Heart left ventricle (tissue), 16 donors: ENCODE data around the gene IL1RAPL1. TPM values are rescaled to one million over a fixed set of nuclear protein-coding genes. Genes with fewer than 3 reads are reported as not detected.

ENCODE experiments used
- ATAC-seq, 4 donors: fragments of 200-7000 bp; cut with Tn5 transposase; one replicate each; pipeline ENCODE4 v1.9.1; 2020 to 2022; ENCODE audit warnings: moderate library complexity in 4 of 4, mild to moderate bottlenecking in 3 of 4, moderate number of reproducible peaks in 1 of 4
- DNase-seq, 5 donors: peaks; one replicate each; pipeline ENCODE4 v3.0.0-alpha.2; 2020
- H3K27ac ChIP-seq, 12 donors: fragments of 200-600 bp; sonication (generic) in 4 of 12; one replicate each; pipeline versions ENCODE4 v1.5.0 to v1.8.0; 2016 to 2022; ENCODE audit warnings: mild to moderate bottlenecking in 2 of 12
- H3K27me3 ChIP-seq, 9 donors: fragments of 200-600 bp; sonication (generic) in 2 of 9; one replicate each; pipeline versions ENCODE4 v1.5.1 to v1.8.0; 2016 to 2022; ENCODE audit warnings: mild to moderate bottlenecking in 3 of 9
- H3K36me3 ChIP-seq, 9 donors: fragments of 200-600 bp; sonication (generic) in 2 of 9; one replicate each; pipeline versions ENCODE4 v1.5.0 to v1.8.0; 2018 to 2022; ENCODE audit warnings: mild to moderate bottlenecking in 2 of 9
- H3K4me1 ChIP-seq, 12 donors: fragments of 200-600 bp; sonication (generic) in 4 of 12; one replicate each; pipeline versions ENCODE4 v1.5.0 to v1.8.0; 2016 to 2022; ENCODE audit warnings: mild to moderate bottlenecking in 3 of 12
- H3K4me3 ChIP-seq, 12 donors: fragments of 200-600 bp; sonication (generic) in 4 of 12; one replicate each; pipeline versions ENCODE4 v1.5.0 to v1.8.0; 2017 to 2022; ENCODE audit warnings: mild to moderate bottlenecking in 9 of 12, moderate library complexity in 4 of 12
- H3K9me3 ChIP-seq, 12 donors: fragments of 200-600 bp; sonication (generic) in 4 of 12; one replicate each; pipeline versions ENCODE4 v1.5.0 to v1.8.0; 2016 to 2022; ENCODE audit warnings: mild to moderate bottlenecking in 1 of 12
- POLR2A ChIP-seq, 2 donors: fragments of 450-650 bp; IDR thresholded peaks; one replicate each; pipeline ENCODE4 v1.6.1; 2017; ENCODE audit warnings: antibody characterized with exemption in 2 of 2, mild to moderate bottlenecking in 2 of 2, moderate library complexity in 2 of 2
- WGBS, 4 donors: extraction: QIAGEN DNeasy Blood & Tissue Kit in 2 of 4; methylation state at CpG; one replicate each; pipeline versions ENCODE4 v1.1.5 to v1.1.7; 2013 to 2018; 5-methylcytosine and 5-hydroxymethylcytosine counted together
- intact Hi-C, 10 donors: fragments of 100-400 bp; cut with DNase I; formaldehyde crosslinking; loops; one replicate each; pipeline versions ENCODE4 v1.11.1 to v1.14.2; 2022
- polyA plus RNA-seq, 2 donors: library from polyadenylated mRNA; stranded (reverse); fragments of 200-250 nt; gene quantifications; one replicate each; pipeline ENCODE4 v1.2.3, GENCODE V29; 2013
- total RNA-seq, 9 donors: library from RNA; depleted of rRNA in 2 of 9; stranded (reverse); fragments of >200 nt in 2 of 9; fragmentation: NEBNext Ultra II Directional in 3 of 9; extraction: Animal tissue kit (Norgen Biotek cat#: 25700) in 3 of 9; gene quantifications; one replicate each; pipeline versions ENCODE4 v1.1.0 to v1.2.4, GENCODE V29; 2016 to 2023
- TF ChIP-seq, protein P1 (sequence below), 12 donors: fragments of 200-600 bp; sonication (generic) in 4 of 12; IDR thresholded peaks; one replicate each; pipeline versions ENCODE4 v1.5.0 to v1.8.0; 2018 to 2022; ENCODE audit warnings: antibody characterized with exemption in 12 of 12, mild to moderate bottlenecking in 5 of 12
- donor health status: ischemic (EF 13 %, LVEDD 7.1; RV severe dilation, severe dysfunction).
- donor health status: healthy with polysubstance abuse.
- donor health status: DM: no; HTN: yes; CAD: no.
- donor health status: DM: no; HTN: no; CAD: no.
- donor health status: ischemic (EF 25% LVEDD 6.9; RV normal size, moderate dysfunction).
- donor health status: ischemic (EF 25% LVEDD 5.7; RV mildly dilated, moderate dysfunction).
- donor health status: healthy.
- donor health status: DM: yes; HTN: yes; CAD: no.
- donor health status: ischemic (EF 35%, LVEDD 5.7; RV mildly dilated, moderate dysfunction).
- donor health status: nonischemic (EF 11% LVEDD 7.7; RV severe dilation, severe dysfunction).
- donor health status: DM: yes; HTN: yes; CAD: no.
- donor health status: PGD.
- donor health status: ischemic (EF 29% LVEDD 5.4; RV normal size, mild dysfunction).
- donor health status: nonischemic (EF 23%, LVEDD 6.1; RV moderate dilation, normal function).

Gene IL1RAPL1
- total and polyA plus RNA-seq, 11 donors, result 0.42 to 4.7 (median 2.3) TPM

GRCh38 chrX:28552322-28552721 lies 34.9 kb upstream of the IL1RAPL1 start:
- ATAC-seq (no peak), DNase-seq (no peak)
- no peaks in the 10 kb centered on the region for H3K27me3 ChIP-seq
- H3K4me3 ChIP-seq, result no peak overlapping the region
- H3K36me3 ChIP-seq, result no peaks in the 10 kb centered on the region
- intact Hi-C loops, result no loop called here
- peaks cover 0 to 12% (median 0%) of the 10 kb centered on the region in 12 donors for H3K9me3 ChIP-seq
- no peak overlapping the region for H3K27ac ChIP-seq
- no peaks in the 10 kb centered on the region for H3K4me1 ChIP-seq
- 85 to 98% (median 95%) methylated on average over 1 of the region's 1 CpG for WGBS, 4 donors
- TF ChIP-seq, protein P1, sequence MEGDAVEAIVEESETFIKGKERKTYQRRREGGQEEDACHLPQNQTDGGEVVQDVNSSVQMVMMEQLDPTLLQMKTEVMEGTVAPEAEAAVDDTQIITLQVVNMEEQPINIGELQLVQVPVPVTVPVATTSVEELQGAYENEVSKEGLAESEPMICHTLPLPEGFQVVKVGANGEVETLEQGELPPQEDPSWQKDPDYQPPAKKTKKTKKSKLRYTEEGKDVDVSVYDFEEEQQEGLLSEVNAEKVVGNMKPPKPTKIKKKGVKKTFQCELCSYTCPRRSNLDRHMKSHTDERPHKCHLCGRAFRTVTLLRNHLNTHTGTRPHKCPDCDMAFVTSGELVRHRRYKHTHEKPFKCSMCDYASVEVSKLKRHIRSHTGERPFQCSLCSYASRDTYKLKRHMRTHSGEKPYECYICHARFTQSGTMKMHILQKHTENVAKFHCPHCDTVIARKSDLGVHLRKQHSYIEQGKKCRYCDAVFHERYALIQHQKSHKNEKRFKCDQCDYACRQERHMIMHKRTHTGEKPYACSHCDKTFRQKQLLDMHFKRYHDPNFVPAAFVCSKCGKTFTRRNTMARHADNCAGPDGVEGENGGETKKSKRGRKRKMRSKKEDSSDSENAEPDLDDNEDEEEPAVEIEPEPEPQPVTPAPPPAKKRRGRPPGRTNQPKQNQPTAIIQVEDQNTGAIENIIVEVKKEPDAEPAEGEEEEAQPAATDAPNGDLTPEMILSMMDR (IDR thresholded peaks at IDR 0.05), result no peak
- TF ChIP-seq POLR2A (IDR thresholded peaks at IDR 0.05), result no peak

- TF ChIP-seq POLR2A (IDR thresholded peaks at IDR 0.05), result no peak
- TF ChIP-seq, protein P1 (IDR thresholded peaks at IDR 0.05), result no peak
- Histone ChIP-seq H3K9me3 (peaks cover 0 to 19% (median 0%) of the 10 kb centered on the region in 12 donors), H3K27me3 (no peaks in the 10 kb centered on the region), H3K4me1 (no peaks in the 10 kb centered on the region), H3K27ac (no peak overlapping the region), H3K4me3 (no peak overlapping the region), H3K36me3 (no peaks in the 10 kb centered on the region)
- intact Hi-C loops, result no loop called here
- 38 to 65% (median 40%) methylated on average over 1 of the region's 1 CpG for WGBS, 4 donors
- DNase-seq (no peak), ATAC-seq (no peak)
These were observed 34.1 kb upstream of the IL1RAPL1 start for GRCh38 chrX:28552882-28553829.

DNA sequence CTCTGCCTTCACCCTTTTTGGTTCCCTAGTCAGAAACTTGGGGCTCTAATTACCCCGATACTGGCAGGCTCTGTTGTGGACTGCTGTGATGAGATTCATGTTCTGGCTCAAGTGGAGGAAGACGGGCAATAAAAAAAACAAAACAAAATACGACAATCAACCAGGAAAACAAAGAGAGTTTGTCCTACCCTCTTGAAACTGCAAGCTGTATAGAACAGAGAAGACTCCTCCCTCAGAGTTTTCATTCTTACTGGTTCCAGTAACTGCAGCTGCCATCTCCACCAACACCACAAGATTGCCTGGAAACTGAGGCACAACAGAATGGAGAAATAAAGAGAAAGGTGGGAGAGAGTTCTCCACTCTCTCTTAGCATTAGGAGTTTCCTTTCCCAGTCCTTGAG lies 11.1 kb upstream of the IL1RAPL1 start:
- H3K4me1 ChIP-seq, result no peaks in the 10 kb centered on the region
- no peaks in the 10 kb centered on the region for H3K9me3 ChIP-seq
- WGBS, 4 donors, result 67 to 84% (median 75%) methylated on average over 3 of the region's 3 CpGs
- ATAC-seq (no peak), DNase-seq (no peak)
- no peak overlapping the region for H3K4me3 ChIP-seq
- H3K27me3 ChIP-seq, result no peaks in the 10 kb centered on the region
- no peak overlapping the region for H3K27ac ChIP-seq
- TF ChIP-seq POLR2A (IDR thresholded peaks at IDR 0.05), result no peak
- TF ChIP-seq, protein P1 (IDR thresholded peaks at IDR 0.05), result no peak
- intact Hi-C loops, result no loop called here
- no peaks in the 10 kb centered on the region for H3K36me3 ChIP-seq

- H3K27me3 ChIP-seq, result peaks cover 0 to 18% (median 0%) of the 10 kb centered on the region in 9 donors
- no peak for ATAC-seq
- no peaks in the 10 kb centered on the region for H3K4me1 ChIP-seq
- H3K36me3 ChIP-seq, result no peaks in the 10 kb centered on the region
- TF ChIP-seq POLR2A (IDR thresholded peaks at IDR 0.05), result no peak
- no peak for DNase-seq
- H3K4me3 ChIP-seq, result no peak overlapping the region
- no peak overlapping the region for H3K27ac ChIP-seq
- no peaks in the 10 kb centered on the region for H3K9me3 ChIP-seq
- intact Hi-C loops, result loop anchor here in 3 of 10 donors (10.0 kb wide), 3 partner anchors 463 to 653 kb away; no protein-coding TSS in a partner anchor
These were observed 5.7 kb upstream of the IL1RAPL1 start for GRCh38 chrX:28581522-28581921.
